DOHH2 (cell line): Measurements from ENCODE around the gene PRKCE.

Source experiments
- EZH2phosphoT487 ChIP-seq: fragments of 200-600 bp; sonication (generic); IDR thresholded peaks from 2 replicates; pipeline ENCODE4 v1.6.1; 2017; ENCODE audit warnings: borderline replicate concordance, mild to moderate bottlenecking, antibody characterized with exemption, low read length, moderate library complexity, mixed read lengths
- TF ChIP-seq, protein P1 (sequence below): fragments of 200-600 bp; sonication (generic); IDR thresholded peaks from one replicate; pipeline ENCODE4 v1.5.1; 2014; ENCODE audit warnings: antibody characterized with exemption, mild to moderate bottlenecking, low read depth, low read length; ENCODE audit not compliant: poor library complexity, severe bottlenecking

DNA sequence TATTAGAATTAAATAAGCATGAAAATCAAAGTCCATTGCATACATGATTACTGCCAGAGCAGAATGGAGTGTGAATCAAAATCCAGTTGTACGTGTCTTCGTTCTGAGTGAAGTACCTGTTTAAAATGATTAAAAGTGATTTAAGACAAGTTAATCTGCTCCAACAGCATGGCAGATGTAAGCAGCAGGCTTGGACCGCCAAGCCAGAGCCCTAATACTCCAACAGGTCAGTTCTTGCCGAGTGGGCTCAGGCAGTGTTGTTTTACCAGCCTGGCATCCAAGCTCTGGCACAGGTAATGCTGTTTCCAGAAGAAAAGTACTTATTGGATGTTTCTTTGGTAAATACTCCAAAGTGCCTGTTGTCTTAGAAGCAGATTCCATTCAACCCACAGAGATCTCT is 474.3 kb downstream of the PRKCE start:
- TF ChIP-seq, protein P1, sequence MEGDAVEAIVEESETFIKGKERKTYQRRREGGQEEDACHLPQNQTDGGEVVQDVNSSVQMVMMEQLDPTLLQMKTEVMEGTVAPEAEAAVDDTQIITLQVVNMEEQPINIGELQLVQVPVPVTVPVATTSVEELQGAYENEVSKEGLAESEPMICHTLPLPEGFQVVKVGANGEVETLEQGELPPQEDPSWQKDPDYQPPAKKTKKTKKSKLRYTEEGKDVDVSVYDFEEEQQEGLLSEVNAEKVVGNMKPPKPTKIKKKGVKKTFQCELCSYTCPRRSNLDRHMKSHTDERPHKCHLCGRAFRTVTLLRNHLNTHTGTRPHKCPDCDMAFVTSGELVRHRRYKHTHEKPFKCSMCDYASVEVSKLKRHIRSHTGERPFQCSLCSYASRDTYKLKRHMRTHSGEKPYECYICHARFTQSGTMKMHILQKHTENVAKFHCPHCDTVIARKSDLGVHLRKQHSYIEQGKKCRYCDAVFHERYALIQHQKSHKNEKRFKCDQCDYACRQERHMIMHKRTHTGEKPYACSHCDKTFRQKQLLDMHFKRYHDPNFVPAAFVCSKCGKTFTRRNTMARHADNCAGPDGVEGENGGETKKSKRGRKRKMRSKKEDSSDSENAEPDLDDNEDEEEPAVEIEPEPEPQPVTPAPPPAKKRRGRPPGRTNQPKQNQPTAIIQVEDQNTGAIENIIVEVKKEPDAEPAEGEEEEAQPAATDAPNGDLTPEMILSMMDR, result no peak
- no peak for TF ChIP-seq EZH2phosphoT487
